ENCODE measurements around the gene FTSJ3.

Gene FTSJ3

GRCh38 chr17:63832455-63832854, 5.0 kb upstream of the FTSJ3 start:
- ChIA-PET POLR2A (interaction anchor here (1.0 to 7.2 kb wide), 4 partner anchors 7 to 59 kb away, joined by 3 to 65 read pairs (median 4); partner anchors contain the start of genes CCDC47, DDX42 and SMARCD2), CTCF (interaction anchor here (0.5 to 1.5 kb wide), 3 partner anchors 9 to 390 kb away, joined by 4 to 6 read pairs (median 5); no protein-coding TSS in a partner anchor)
- H3K27ac ChIP-seq (ENCODE audit: extremely low read depth, low read depth, low read length): no peak overlapping the region
- peaks cover 49 to 90% of the 10 kb centered on the region in 2 experiments for H3K36me3 ChIP-seq (ENCODE audit: control insufficient read depth in 2 of 2, insufficient read depth in 1 of 2, low read length in 2 of 2)
- no peak overlapping the region for H3K4me3 ChIP-seq (ENCODE audit: low read depth, low read length)
- no peaks in the 10 kb centered on the region for H3K4me1 ChIP-seq (ENCODE audit: control insufficient read depth, insufficient read depth, low read length)
- TF ChIP-seq ZNF146 (tag by site-specific recombination; IDR thresholded peaks at IDR 0.05) (no peak), ZNF521 (tag by site-specific recombination; IDR thresholded peaks at IDR 0.05) (no peak), ZNF670 (tag by site-specific recombination; IDR thresholded peaks at IDR 0.05; ENCODE audit: low read depth) (no peak)
- no peaks in the 10 kb centered on the region for H3K9me3 ChIP-seq (ENCODE audit: control insufficient read depth, insufficient read depth, low read depth, low read length)

GRCh38 chr17:63832014-63832413, 4.6 kb upstream of the FTSJ3 start:
- CTCF ChIA-PET: interaction anchor here (0.6 to 1.5 kb wide), 3 partner anchors 10 to 638 kb away, joined by 3 to 5 read pairs (median 4); no protein-coding TSS in a partner anchor

More at GRCh38 chr17:63832014-63832413, 4.6 kb upstream of the FTSJ3 start:
- Histone ChIP-seq H3K4me3 (ENCODE audit: low read depth, low read length) (no peak overlapping the region), H3K9me3 (ENCODE audit: control insufficient read depth, insufficient read depth, low read depth, low read length) (no peaks in the 10 kb centered on the region), H3K27ac (ENCODE audit: extremely low read depth, low read depth, low read length) (no peak overlapping the region), H3K4me1 (ENCODE audit: control insufficient read depth, insufficient read depth, low read length) (no peaks in the 10 kb centered on the region), H3K36me3 (ENCODE audit: control insufficient read depth in 2 of 2, insufficient read depth in 1 of 2, low read length in 2 of 2) (peaks cover 49 to 86% of the 10 kb centered on the region in 2 experiments)
- TF ChIP-seq, protein P1, sequence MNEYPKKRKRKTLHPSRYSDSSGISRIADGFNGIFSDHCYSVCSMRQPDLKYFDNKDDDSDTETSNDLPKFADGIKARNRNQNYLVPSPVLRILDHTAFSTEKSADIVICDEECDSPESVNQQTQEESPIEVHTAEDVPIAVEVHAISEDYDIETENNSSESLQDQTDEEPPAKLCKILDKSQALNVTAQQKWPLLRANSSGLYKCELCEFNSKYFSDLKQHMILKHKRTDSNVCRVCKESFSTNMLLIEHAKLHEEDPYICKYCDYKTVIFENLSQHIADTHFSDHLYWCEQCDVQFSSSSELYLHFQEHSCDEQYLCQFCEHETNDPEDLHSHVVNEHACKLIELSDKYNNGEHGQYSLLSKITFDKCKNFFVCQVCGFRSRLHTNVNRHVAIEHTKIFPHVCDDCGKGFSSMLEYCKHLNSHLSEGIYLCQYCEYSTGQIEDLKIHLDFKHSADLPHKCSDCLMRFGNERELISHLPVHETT (tag by site-specific recombination; IDR thresholded peaks at IDR 0.05): no peak
- TF ChIP-seq KLF10 (tag by site-specific recombination; IDR thresholded peaks at IDR 0.05) (no peak), ZNF341 (tag by site-specific recombination; IDR thresholded peaks at IDR 0.05; ENCODE audit: low read depth) (no peak), ZNF24 (tag by site-specific recombination; IDR thresholded peaks at IDR 0.05) (no peak), SETDB1 (IDR thresholded peaks at IDR 0.05; ENCODE audit: insufficient read length, low read length) (no peak), ZNF585B (tag by site-specific recombination; IDR thresholded peaks at IDR 0.05) (no peak), ZNF174 (tag by site-specific recombination; IDR thresholded peaks at IDR 0.05) (no peak), GLIS2 (tag by site-specific recombination; IDR thresholded peaks at IDR 0.05) (no peak), ZSCAN16 (tag by site-specific recombination; IDR thresholded peaks at IDR 0.05) (no peak), PRDM10 (tag by site-specific recombination; IDR thresholded peaks at IDR 0.05) (no peak), ZBTB7A (tag by site-specific recombination; IDR thresholded peaks at IDR 0.05; ENCODE audit: low read depth) (no peak), ZNF558 (tag by site-specific recombination; IDR thresholded peaks at IDR 0.05) (no peak), ZNF350 (tag by site-specific recombination; IDR thresholded peaks at IDR 0.05) (no peak), SP3 (tag by site-specific recombination; IDR thresholded peaks at IDR 0.05) (no peak), MYNN (tag by site-specific recombination; IDR thresholded peaks at IDR 0.05; ENCODE audit: borderline replicate concordance) (no peak)
- TF ChIP-seq, protein P2, sequence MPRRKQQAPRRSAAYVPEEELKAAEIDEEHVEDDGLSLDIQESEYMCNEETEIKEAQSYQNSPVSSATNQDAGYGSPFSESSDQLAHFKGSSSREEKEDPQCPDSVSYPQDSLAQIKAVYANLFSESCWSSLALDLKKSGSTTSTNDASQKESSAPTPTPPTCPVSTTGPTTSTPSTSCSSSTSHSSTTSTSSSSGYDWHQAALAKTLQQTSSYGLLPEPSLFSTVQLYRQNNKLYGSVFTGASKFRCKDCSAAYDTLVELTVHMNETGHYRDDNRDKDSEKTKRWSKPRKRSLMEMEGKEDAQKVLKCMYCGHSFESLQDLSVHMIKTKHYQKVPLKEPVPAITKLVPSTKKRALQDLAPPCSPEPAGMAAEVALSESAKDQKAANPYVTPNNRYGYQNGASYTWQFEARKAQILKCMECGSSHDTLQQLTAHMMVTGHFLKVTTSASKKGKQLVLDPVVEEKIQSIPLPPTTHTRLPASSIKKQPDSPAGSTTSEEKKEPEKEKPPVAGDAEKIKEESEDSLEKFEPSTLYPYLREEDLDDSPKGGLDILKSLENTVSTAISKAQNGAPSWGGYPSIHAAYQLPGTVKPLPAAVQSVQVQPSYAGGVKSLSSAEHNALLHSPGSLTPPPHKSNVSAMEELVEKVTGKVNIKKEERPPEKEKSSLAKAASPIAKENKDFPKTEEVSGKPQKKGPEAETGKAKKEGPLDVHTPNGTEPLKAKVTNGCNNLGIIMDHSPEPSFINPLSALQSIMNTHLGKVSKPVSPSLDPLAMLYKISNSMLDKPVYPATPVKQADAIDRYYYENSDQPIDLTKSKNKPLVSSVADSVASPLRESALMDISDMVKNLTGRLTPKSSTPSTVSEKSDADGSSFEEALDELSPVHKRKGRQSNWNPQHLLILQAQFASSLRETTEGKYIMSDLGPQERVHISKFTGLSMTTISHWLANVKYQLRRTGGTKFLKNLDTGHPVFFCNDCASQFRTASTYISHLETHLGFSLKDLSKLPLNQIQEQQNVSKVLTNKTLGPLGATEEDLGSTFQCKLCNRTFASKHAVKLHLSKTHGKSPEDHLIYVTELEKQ (tag by site-specific recombination; IDR thresholded peaks at IDR 0.05; ENCODE audit: borderline replicate concordance): no peak
- POLR2A ChIA-PET: interaction anchor here (0.9 to 7.2 kb wide), 5 partner anchors 7 to 58 kb away, joined by 3 to 65 read pairs (median 4); partner anchors contain the start of genes CCDC47, DDX42 and SMARCD2

Data from HEK293 (cell line).